Measurements from ENCODE around the gene PPP2R3A.
"Not testable (repeated sequence)": the region's sequence is repeated elsewhere in the genome, so short reads cannot be mapped to it uniquely, and the experiment has no call there.

The PPP2R3A gene

GRCh38 chr3:136023264-136023978, 57.9 kb downstream of the PPP2R3A start:
- DNase-seq: no peak

DNA sequence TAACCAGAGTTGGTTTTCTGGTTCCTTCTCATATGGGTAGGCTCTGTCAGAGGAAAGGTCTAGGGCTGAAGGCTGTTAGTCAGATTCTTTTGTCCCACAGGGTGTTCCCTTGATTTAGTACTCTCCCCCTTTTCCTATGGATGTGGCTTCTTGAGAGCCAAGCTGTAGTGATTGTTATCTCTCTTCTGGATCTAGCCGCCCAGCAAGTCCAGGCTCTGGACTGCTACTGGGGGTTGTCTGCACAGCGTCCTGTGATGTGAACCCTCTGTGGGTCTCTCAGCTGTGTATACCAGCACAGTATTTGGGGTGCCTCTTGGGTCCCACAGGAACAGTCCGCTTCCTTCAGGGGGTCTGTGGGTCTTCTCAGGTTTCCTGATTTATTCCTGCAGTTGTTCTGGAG, 70.8 kb downstream of the PPP2R3A start:
- DNase-seq: no peak

DNA sequence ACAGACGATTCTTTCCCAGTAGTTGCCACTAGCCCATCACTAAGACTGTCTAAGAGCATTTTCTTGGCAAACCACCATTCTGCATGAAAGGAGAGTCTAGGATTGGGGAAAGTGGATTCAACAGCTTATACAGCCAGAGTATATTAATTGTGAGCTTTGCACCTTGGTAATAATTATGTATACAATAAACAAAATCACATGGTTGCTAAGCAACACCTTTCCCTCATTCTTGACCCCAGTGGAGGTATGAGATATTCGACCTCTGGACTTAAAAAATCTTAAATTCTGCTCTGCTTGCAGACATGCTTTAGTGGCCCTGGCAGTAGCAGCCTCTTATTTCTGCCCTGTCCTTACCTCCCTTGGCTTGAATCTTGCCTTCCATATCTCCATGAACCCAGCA, 73.1 kb downstream of the PPP2R3A start:
- no peak for DNase-seq

DNA sequence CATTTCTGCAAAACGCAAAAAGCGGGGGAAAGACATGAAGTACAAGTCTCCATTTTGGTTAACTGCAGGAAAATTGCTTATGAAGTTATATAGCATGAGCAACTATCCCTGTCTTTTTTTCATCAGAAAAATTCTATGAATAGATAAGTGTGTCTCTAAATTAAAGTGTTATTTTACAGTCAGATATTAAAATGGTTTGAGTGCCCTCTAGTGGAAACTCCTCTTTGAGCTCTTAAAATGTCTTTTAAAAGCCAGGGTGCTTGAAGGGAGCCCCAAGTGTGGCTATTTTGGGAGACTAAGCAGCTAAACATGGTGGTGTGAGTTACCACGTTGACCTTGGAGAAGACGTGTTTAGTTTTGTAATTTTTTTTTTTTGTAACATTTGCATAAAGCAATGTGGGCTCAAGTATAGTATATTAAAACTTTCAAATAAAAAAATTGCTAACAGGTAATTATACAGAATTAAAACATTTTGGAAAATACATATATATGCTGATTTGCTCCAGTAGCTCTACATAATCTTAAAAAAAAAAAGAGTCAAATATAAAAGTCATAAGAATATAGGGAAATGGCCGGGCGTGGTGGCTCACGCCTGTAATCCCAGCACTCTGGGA, 77.2 kb downstream of the PPP2R3A start:
- DNase-seq: peak in 1 of 2 donors; percentile 28

DNA sequence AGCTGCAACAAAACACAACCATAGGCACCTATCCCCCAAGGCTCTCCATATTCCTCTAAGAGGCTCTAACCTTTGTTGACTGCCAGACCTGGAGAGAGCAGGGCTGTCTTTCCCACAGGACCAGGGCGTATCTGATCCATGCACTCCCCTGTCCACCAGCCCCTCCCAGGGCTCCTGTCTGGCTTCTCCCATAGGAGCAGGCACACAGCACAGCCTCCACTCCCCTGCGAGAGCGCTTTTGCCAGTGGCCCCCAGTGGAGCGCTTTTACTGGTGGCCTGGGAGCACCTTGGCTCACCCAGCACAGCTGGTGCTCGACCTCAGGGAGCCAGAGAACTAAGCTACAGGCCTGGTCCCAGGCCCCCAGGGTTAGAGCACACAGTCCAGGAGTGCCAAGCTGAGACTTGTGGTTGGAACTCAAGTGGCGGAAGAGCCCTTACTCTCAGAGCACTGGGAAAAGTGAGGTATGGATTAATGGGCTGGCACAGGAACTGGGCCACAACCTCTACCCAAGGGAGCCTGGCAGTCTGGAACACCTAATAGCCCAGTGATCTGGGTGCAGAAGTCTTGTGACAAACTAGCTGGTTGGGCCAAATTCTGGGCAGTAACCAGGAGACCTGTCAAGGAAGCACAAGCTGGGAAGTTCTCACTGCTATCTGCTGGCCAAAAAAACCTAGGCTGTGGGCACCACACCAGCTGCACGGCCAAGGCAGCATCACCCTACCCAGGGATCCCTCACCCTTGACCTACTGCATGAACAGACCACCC, 79.6 kb downstream of the PPP2R3A start:
- no peak for DNase-seq

- no peak for DNase-seq
These were observed 82.5 kb downstream of the PPP2R3A start for GRCh38 chr3:136048068-136048467.

- DNase-seq: no peak
These were observed 84.7 kb downstream of the PPP2R3A start for GRCh38 chr3:136050250-136050649.

DNA sequence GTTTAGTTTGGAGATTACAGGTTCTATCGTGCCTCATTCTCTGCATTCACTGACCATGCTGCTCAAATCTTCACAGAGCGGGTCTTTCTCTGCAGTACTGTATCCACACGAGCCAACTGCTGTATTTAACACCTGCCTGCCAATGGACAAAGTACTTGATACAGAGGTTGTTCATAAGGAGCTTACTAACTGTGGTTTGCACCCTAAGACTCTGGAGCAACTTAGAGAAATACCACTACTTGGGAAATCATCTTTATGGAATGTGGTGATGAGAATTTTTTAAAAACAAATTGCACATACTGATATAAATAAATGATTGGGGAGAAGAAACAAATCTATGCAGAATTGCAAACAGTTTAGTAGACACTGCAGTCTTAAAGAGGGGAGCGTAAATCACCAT, 90.0 kb downstream of the PPP2R3A start:
- DNase-seq: no peak

GRCh38 chr3:136067211-136067610, 101.7 kb downstream of the PPP2R3A start:
- DNase-seq: no peak

GRCh38 chr3:136068708-136069107, 103.2 kb downstream of the PPP2R3A start:
- no peak for DNase-seq

DNA sequence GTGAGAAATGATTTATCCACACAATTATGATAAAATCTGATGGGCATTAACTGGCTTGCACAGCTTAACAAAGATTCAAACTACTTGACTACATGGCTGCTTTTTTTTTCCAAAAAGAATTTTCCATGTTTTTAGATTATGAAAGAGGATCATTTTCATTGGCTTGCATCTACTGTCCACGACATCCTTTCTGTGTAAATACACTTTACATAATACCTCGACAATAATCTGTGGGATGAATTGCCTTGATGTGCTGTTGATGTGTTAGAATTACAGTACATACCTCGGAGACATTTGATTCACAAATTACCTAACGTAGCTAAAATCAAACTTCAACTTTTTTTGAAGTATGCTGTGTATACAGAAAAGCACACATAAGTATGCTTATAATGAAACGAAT, 104.4 kb downstream of the PPP2R3A start:
- DNase-seq: no peak

DNA sequence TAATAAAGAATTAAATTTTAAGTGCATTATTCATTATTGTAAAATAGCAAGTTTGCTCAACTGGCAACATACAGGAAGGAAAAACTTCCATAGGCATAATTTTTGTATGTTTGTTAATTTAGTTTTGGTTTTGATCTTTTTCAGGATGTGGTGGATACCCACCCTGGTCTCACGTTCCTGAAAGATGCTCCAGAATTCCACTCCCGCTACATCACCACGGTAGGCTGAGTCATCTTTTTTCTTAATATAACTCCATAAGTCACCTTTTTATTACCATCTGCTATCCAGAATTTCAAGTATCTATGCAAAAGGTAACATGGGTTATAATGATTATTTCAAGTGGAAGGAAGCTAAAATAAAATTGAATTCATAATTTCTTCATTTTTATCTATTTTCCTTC, 104.8 kb downstream of the PPP2R3A start:
- no peak for DNase-seq

DNA sequence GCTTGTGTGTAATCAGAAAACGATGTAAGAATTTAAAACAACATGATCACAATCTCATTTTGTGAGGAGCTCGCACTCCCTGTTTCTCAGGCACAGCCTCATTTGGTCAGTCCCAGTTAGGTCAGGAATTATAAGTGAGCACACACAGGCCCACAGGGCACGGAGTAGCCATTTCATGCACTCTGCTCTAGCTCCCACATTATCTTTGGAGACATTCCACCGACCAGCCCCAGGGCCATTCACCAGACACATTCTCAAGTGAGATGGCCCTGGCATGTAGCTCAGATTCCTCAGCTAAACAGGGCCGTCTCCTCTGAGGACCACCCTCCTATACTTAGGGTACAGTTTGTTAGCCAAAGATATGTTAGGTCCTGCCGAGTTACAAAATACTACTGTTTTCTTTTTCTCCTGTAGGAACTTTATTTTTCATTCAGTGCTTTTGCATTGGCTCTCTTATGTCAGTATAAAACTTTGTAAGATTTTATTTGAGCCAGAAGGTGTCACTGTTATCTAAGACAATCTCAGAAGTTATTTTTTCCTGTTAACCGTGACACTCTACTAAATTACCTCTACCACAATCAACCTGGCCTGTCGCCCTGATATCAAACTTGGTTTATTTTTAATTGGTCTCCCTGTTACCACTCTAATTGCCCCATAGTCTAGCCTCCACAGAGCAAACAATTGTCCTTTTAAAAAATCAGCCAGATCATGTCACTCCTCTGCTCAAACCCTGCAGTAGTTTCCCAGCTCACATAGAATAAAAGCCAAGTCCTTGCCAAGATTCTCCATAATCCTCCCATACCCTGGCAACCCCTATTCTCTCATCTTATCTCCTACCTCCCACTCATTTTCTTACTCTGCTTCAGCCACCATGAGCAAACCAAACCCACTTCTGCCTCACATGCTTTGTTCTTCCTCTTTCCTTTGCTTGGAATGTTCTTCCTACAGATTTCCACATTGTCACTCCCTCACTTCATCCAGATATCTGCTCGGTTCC, 105.7 kb downstream of the PPP2R3A start:
- DNase-seq: peak in 1 of 2 donors; percentile 14

GRCh38 chr3:136074546-136075170, 109.1 kb downstream of the PPP2R3A start:
- no peak for DNase-seq

DNA sequence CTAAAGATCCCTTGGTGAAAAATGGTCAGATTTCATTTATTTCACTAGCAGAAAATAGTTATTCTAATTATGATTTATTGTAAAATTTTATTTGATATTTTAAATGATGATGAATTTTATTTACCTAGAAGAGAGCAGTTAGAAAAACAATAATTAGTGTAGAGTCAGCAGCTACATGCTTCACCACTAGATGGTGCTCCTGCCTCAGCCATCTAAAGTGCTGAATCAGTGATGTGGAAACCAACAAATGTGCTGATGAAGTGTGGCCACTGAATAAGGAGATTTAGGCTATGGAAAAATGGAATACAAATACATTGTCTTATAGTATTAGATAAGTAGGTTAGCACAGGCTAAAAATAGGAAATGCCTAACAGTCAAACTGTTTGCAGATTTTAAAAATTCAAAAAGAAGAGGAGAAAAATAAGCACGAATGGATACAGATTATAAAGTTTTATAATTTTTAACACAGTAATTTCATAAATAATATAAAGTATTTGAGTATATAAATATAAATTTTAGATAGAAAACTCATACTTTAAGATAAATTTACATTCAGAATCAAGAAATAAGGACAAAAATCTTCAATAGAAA, 109.8 kb downstream of the PPP2R3A start:
- peak; percentile 67 to 81 for DNase-seq

GRCh38 chr3:136075811-136076210, 110.3 kb downstream of the PPP2R3A start:
- no peak for DNase-seq

GRCh38 chr3:136078421-136079364, 113.2 kb downstream of the PPP2R3A start:
- DNase-seq: peak in 1 of 2 donors; percentile 44

- DNase-seq: not testable (repeated sequence)
These were observed 118.3 kb downstream of the PPP2R3A start for GRCh38 chr3:136083641-136084382.

DNA sequence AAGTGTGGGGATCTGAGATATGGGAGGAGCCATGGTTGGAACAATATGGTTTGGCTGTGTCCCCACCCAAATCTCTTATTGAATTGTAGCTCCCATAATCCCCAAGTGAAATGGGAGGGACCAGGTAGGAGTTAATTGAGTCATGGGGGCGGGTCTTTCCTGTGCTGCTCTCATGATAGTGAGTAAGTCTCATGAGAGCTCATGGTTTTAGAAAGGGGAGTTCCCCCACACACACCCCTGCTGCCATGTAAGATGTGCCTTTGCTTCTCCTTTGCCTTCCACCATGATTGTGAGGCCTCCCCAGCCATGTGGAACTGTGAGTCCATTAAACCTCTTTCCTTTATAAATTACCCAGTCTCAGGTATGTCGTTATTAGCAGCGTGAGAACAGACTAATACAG, 119.5 kb downstream of the PPP2R3A start:
- not testable (repeated sequence) for DNase-seq

DNA sequence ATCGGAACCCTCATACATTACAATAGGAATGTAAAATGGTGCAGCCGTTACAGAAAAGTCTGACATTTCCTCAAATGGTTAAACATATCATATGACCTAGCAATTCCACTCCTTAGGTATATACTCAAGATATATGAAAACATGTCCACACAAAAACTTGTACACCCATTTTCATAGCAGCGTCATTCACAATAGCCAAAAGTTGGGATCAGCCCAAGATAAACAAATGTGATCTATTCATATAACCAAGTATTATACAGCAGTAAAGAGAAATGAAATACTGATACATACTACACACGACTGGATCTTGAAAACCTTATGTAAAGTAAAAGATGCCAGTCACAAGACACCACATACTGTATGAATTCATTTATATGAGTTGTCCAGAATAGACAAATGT, 128.2 kb downstream of the PPP2R3A start:
- DNase-seq: no peak
